ENCODE results near the gene P4HTM.

Gene P4HTM

GRCh38 chr3:49022688-49023171 is 32.7 kb downstream of the P4HTM start:
- peaks cover 49% of the 10 kb centered on the region for H3K36me3 ChIP-seq (ENCODE audit: low read depth)
- TF ChIP-seq CTCF (IDR thresholded peaks at IDR 0.05; ENCODE audit: poor library complexity, severe bottlenecking): no peak
- peaks cover 4% of the 10 kb centered on the region for H3K4me1 ChIP-seq (ENCODE audit: insufficient read depth, poor library complexity, severe bottlenecking)
- DNase-seq (ENCODE audit: low spot score): no peak
- H3K27me3 ChIP-seq (ENCODE audit: insufficient read depth, poor library complexity, severe bottlenecking): no peaks in the 10 kb centered on the region
- peak overlapping the region; percentile 75 for H3K4me3 ChIP-seq (ENCODE audit: severe bottlenecking)
- no peak for ATAC-seq (ENCODE audit: low read depth)
- no peaks in the 10 kb centered on the region for H3K9me3 ChIP-seq (ENCODE audit: severe bottlenecking)
- H3K27ac ChIP-seq (ENCODE audit: poor library complexity, severe bottlenecking): peak overlapping the region; percentile 88

- DNase-seq (ENCODE audit: low spot score): no peak
- no peak for ATAC-seq (ENCODE audit: low read depth)
Observed at GRCh38 chr3:49023775-49024174, 33.7 kb downstream of the P4HTM start.

GRCh38 chr3:49024449-49024848 is 34.4 kb downstream of the P4HTM start:
- no peaks in the 10 kb centered on the region for H3K9me3 ChIP-seq (ENCODE audit: severe bottlenecking)
- no peak overlapping the region for H3K4me3 ChIP-seq (ENCODE audit: severe bottlenecking)
- no peaks in the 10 kb centered on the region for H3K27me3 ChIP-seq (ENCODE audit: insufficient read depth, poor library complexity, severe bottlenecking)
- ATAC-seq (ENCODE audit: low read depth): no peak
- H3K4me1 ChIP-seq (ENCODE audit: insufficient read depth, poor library complexity, severe bottlenecking): peaks cover 8% of the 10 kb centered on the region
- DNase-seq (ENCODE audit: low spot score): no peak
- no peak for TF ChIP-seq CTCF (IDR thresholded peaks at IDR 0.05; ENCODE audit: poor library complexity, severe bottlenecking)
- H3K27ac ChIP-seq (ENCODE audit: poor library complexity, severe bottlenecking): no peak overlapping the region
- peaks cover 56% of the 10 kb centered on the region for H3K36me3 ChIP-seq (ENCODE audit: low read depth)

More at GRCh38 chr3:49023775-49024174, 33.7 kb downstream of the P4HTM start:
- TF ChIP-seq CTCF (IDR thresholded peaks at IDR 0.05; ENCODE audit: poor library complexity, severe bottlenecking): no peak
- no peak overlapping the region for H3K27ac ChIP-seq (ENCODE audit: poor library complexity, severe bottlenecking)
- peaks cover 56% of the 10 kb centered on the region for H3K36me3 ChIP-seq (ENCODE audit: low read depth)
- no peak overlapping the region for H3K4me3 ChIP-seq (ENCODE audit: severe bottlenecking)
- H3K4me1 ChIP-seq (ENCODE audit: insufficient read depth, poor library complexity, severe bottlenecking): peaks cover 8% of the 10 kb centered on the region
- H3K9me3 ChIP-seq (ENCODE audit: severe bottlenecking): no peaks in the 10 kb centered on the region
- no peaks in the 10 kb centered on the region for H3K27me3 ChIP-seq (ENCODE audit: insufficient read depth, poor library complexity, severe bottlenecking)

GRCh38 chr3:49025005-49025792 is 35.2 kb downstream of the P4HTM start:
- no peak for TF ChIP-seq CTCF (IDR thresholded peaks at IDR 0.05; ENCODE audit: poor library complexity, severe bottlenecking)
- no peaks in the 10 kb centered on the region for H3K27me3 ChIP-seq (ENCODE audit: insufficient read depth, poor library complexity, severe bottlenecking)
- peaks cover 63% of the 10 kb centered on the region for H3K36me3 ChIP-seq (ENCODE audit: low read depth)
- H3K4me1 ChIP-seq (ENCODE audit: insufficient read depth, poor library complexity, severe bottlenecking): peaks cover 5% of the 10 kb centered on the region
- H3K4me3 ChIP-seq (ENCODE audit: severe bottlenecking): no peak overlapping the region
- H3K27ac ChIP-seq (ENCODE audit: poor library complexity, severe bottlenecking): no peak overlapping the region
- no peaks in the 10 kb centered on the region for H3K9me3 ChIP-seq (ENCODE audit: severe bottlenecking)
- DNase-seq (ENCODE audit: low spot score) (no peak), ATAC-seq (ENCODE audit: low read depth) (no peak)

All from RWPE2 (cell line).